GM10248 (cell line): ENCODE measurements around the gene PNPLA1.
A peak's percentile ranks its signal among the peaks of the same experiment; 100 is the strongest.
"Not testable (repeated sequence)": the region's sequence is repeated elsewhere in the genome, so short reads cannot be mapped to it uniquely, and the experiment has no call there.

Experiments used
- CTCF ChIA-PET: fragments of 300-600 bp; sonication (Branson Sonifier 250); formaldehyde crosslinking; extraction: SDS; loops from one replicate; lab custom pipeline; 2021; ENCODE audit warnings: antibody characterized with exemption; lab: Yijun Ruan, JAX
- POLR2A ChIA-PET: fragments of 350-650 bp; sonication (Branson Sonifier 250); formaldehyde crosslinking; extraction: SDS; loops from one replicate; lab custom pipeline; 2020; ENCODE audit warnings: antibody characterized with exemption; lab: Yijun Ruan, JAX
- DNase-seq: peaks from one replicate; pipeline ENCODE4 v3.0.0; 2012; ENCODE audit errors: extremely low spot score
- CTCF ChIP-seq: IDR thresholded peaks from 2 replicates; pipeline ENCODE4 v1.5.1; 2012; ENCODE audit warnings: mild to moderate bottlenecking, low read depth; ENCODE audit errors: extremely low read depth, missing control alignments, control extremely low read depth

The PNPLA1 gene

GRCh38 chr6:36336779-36337241, 67.0 kb downstream of the PNPLA1 start, which contains the start of gene BNIP5:
Gene BNIP5, minus strand, starts transcription at chr6:36336888. Its CDS starts 6,198 bp downstream, at chr6:36330690.
- no peak for TF ChIP-seq CTCF
- ChIA-PET CTCF (interaction anchor here (0.7 to 17.7 kb wide), 5 partner anchors 11 to 242 kb away, joined by 3 to 323 read pairs (median 8); no protein-coding TSS in a partner anchor), POLR2A (interaction anchor here (0.6 kb wide), 1 partner anchor 207 kb away, joined by 7 read pairs; no protein-coding TSS in a partner anchor)
- DNase-seq: peak; percentile 50

GRCh38 chr6:36337814-36338213, 68.0 kb downstream of the PNPLA1 start:
- no peak for DNase-seq
- no peak for TF ChIP-seq CTCF
- POLR2A ChIA-PET: no interaction called here
- CTCF ChIA-PET: interaction anchor here (1.2 to 17.7 kb wide), 3 partner anchors 19 to 36 kb away, joined by 3 to 323 read pairs (median 7); no protein-coding TSS in a partner anchor

- DNase-seq, POLR2A ChIA-PET: not testable (repeated sequence)
- CTCF ChIA-PET: interaction anchor here (1.2 to 17.7 kb wide), 2 partner anchors 19 to 36 kb away, joined by 3 to 323 read pairs; no protein-coding TSS in a partner anchor
Measured at GRCh38 chr6:36338223-36338622, 68.4 kb downstream of the PNPLA1 start.

- DNase-seq: no peak
- no peak for TF ChIP-seq CTCF
- ChIA-PET POLR2A (no interaction called here), CTCF (interaction anchor here (1.0 to 17.7 kb wide), 4 partner anchors 9 to 386 kb away, joined by 3 to 323 read pairs (median 17); no protein-coding TSS in a partner anchor)
Measured at GRCh38 chr6:36339146-36339545, 69.3 kb downstream of the PNPLA1 start.

- CTCF ChIA-PET: interaction anchor here (0.8 to 17.7 kb wide), 23 partner anchors 7 to 436 kb away, joined by 3 to 323 read pairs (median 6); no protein-coding TSS in a partner anchor
- TF ChIP-seq CTCF: no peak
Measured at GRCh38 chr6:36340306-36340617, 70.4 kb downstream of the PNPLA1 start.

GRCh38 chr6:36340618-36341454, 71.0 kb downstream of the PNPLA1 start:
- peak; percentile 83 for DNase-seq
- CTCF ChIA-PET: interaction anchor here (0.6 to 17.7 kb wide), 33 partner anchors 8 to 437 kb away, joined by 3 to 323 read pairs (median 4); no protein-coding TSS in a partner anchor
- POLR2A ChIA-PET: interaction anchor here (1.4 kb wide), 1 partner anchor 18 kb away, joined by 4 read pairs; no protein-coding TSS in a partner anchor
- peak; percentile 96 for TF ChIP-seq CTCF

More at GRCh38 chr6:36340306-36340617, 70.4 kb downstream of the PNPLA1 start:
- POLR2A ChIA-PET: interaction anchor here (1.4 kb wide), 1 partner anchor 18 kb away, joined by 4 read pairs; no protein-coding TSS in a partner anchor
- no peak for DNase-seq
